ENCODE results near the gene ARFGAP1.

Gene ARFGAP1

DNA sequence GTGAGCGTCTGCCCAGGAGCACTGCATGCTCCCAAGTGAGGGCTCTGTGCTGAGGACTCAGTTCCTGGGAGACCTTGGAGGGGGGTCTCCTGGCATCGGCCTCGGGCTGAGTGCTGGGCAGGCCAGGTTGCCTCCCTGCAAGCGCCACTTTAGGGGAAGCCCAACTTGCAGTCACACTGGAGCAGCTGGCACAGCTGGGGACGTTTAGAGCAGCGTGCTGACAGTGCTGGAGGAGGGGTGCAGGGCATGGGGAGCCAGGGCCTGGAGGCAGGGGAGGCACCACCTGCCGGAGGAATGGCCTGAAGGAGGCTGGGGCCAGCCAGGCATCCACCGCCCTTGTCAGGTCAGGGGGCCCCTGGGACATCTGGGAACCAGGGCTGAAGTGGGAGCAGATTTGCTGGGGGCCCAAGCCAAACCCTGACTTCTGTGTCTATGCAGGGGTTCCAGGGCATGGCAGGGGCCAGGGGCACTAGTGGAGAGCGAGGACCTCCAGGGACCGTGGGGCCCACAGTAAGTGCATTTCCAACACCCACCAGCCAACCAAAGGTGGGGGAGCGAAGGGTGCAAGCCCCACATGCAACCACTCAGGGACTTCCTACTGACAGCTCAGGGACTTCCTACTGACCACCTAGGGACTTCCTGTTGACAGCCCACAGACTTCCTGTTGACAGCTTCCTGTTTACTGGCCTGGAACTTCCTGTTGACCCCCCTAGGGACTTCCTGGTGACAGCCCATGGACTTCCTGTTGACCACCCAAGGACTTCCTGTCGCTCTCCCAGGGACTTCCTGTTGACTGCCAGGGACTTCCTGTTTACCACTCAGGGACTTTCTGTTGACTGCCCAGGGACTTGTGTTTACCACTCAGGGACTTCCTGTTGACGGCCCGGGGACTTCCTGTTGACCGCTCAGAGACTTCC lies 54.0 kb downstream of the ARFGAP1 start:
- in situ Hi-C loops (cut with HindIII; ENCODE audit: low sequenced_read_pairs): no loop called here

DNA sequence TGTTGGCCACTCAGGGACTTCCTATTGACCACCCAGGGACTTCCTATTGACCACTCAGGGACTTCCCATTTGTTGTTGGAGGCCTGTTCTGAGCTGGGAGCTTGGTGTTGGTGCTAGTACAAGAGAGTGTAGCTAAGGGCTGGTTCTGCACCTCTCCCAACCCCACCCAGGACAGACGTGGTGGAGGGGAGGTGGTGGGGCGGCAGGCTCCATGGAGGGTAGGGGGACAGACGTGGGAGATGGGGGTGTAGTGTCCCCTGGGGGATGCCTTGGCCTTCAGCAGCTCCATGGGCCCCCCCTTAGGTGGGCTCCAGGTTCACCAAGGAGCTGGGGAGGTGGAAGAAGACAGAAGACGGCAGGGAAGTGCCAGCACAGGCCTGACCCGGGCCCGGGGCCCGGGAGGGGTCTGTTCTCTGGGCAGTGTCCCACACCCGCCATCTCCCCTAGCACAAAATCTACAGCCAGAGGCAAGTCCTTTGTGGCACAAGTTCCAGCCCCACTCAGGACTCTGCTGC lies 54.7 kb downstream of the ARFGAP1 start:
- TF ChIP-seq, protein P1, sequence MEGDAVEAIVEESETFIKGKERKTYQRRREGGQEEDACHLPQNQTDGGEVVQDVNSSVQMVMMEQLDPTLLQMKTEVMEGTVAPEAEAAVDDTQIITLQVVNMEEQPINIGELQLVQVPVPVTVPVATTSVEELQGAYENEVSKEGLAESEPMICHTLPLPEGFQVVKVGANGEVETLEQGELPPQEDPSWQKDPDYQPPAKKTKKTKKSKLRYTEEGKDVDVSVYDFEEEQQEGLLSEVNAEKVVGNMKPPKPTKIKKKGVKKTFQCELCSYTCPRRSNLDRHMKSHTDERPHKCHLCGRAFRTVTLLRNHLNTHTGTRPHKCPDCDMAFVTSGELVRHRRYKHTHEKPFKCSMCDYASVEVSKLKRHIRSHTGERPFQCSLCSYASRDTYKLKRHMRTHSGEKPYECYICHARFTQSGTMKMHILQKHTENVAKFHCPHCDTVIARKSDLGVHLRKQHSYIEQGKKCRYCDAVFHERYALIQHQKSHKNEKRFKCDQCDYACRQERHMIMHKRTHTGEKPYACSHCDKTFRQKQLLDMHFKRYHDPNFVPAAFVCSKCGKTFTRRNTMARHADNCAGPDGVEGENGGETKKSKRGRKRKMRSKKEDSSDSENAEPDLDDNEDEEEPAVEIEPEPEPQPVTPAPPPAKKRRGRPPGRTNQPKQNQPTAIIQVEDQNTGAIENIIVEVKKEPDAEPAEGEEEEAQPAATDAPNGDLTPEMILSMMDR (IDR thresholded peaks at IDR 0.05; ENCODE audit: low read depth, low read length): no peak
- in situ Hi-C loops (cut with HindIII; ENCODE audit: low sequenced_read_pairs): no loop called here
- no peak overlapping the region for H3K4me3 ChIP-seq (ENCODE audit: low read depth, low read length)
- DNase-seq (ENCODE audit: low read depth, low spot score): no peak

More for the DNA sequence above, 54.0 kb downstream of the ARFGAP1 start:
- TF ChIP-seq, protein P1 (IDR thresholded peaks at IDR 0.05; ENCODE audit: low read depth, low read length): no peak
- no peak overlapping the region for H3K4me3 ChIP-seq (ENCODE audit: low read depth, low read length)
- no peak for DNase-seq (ENCODE audit: low read depth, low spot score)

DNA sequence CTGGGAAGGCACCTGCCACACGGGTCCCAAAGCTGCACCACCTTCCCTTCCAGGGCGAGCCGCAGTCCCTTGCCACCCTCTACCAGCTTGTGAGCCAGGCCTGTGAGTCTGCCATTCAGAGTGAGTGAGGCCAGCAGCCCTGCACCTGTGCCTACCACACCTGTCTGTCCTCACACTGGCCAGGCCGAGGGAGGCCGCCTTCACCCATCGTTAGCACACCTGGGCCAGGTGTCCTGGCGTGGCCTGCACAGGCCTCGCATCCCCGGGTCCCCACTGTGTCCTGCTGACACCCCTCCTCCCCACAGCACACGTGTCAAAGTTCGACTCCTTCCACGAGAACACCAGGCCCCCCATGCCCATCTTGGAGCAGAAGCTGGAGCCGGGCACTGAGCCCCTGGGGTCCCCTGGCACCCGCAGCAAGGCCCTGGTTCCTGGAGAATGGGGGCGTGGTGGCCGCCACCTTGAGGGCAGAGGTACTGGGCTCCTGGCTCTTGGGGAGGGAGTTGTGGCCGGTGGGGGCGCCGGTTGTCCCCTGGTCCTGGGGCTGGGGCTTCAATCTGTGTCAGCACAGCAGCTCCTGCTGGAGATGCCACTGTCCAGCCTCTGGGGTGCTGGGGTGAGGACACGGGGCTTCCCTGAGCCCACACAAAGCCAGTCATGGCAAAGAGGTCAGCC lies 55.5 kb downstream of the ARFGAP1 start:
- no peak for DNase-seq (ENCODE audit: low read depth, low spot score)
- in situ Hi-C loops (cut with HindIII; ENCODE audit: low sequenced_read_pairs): no loop called here
- H3K4me3 ChIP-seq (ENCODE audit: low read depth, low read length): no peak overlapping the region
- TF ChIP-seq, protein P1 (IDR thresholded peaks at IDR 0.05; ENCODE audit: low read depth, low read length): no peak

DNA sequence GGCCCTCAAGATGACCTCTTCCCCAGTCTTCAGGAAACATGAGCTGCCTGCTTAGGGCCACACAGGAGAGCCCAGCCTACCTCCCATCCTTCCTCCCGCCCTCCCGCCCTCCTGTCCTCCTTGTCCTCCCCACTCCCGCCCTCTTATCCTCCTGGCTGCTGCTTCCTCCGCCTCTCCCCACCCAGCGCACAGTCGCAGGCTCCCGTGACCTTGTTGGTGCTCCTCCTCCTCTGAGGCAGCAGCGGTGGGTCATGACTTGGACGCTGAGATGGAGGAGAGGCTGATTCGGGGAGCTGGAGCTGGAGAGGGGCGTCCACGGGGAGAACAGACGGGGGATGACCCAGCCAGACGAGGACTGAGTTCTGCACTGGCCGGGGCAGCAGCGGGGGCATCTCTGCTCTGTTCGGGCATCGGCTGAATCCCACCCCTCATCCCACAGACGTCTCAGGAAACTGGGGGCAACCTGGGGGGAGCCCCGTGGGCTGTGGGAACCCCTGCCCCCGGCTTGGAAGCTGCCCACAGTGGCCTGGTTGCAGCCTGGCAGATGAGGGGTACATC lies 56.2 kb downstream of the ARFGAP1 start:
- in situ Hi-C loops (cut with HindIII; ENCODE audit: low sequenced_read_pairs): no loop called here
- no peak overlapping the region for H3K4me3 ChIP-seq (ENCODE audit: low read depth, low read length)
- no peak for DNase-seq (ENCODE audit: low read depth, low spot score)
- TF ChIP-seq, protein P1 (IDR thresholded peaks at IDR 0.05; ENCODE audit: low read depth, low read length): no peak

DNA sequence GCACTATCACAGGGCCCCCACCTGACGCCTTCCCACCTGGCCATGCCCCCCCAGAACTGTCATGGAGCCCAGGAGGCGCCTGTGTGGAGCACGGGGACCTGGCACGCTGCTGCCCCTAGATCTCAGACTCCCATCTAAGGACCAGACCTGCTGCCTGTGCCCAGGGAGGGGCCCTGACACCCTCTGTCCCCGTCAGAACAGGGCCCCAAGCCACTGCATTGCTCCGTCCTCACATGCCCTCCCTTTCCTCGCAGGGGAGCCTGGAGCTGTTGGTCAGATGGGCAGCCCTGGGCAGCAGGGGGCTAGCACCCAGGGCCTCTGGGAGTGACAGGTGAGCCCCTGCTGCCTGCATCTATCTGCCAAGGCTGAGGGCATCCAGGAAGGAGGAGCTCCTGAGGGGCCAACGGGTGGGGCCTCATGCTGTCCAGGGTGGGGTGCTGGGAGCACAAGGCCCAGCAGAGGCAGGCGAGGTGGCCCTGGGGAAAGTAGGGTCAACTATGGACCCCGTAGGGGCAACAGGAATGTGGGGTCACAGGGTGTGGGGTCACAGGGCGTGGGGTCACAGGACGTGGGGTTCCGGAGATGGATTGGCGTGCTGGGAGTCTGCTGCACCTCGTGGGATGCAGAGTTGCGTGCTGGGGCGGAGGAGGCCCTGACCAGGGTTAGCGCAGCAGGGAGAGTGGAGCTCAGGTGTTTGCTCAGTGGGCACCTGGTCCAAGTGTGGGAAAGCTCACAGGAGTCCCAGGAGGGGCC lies 56.9 kb downstream of the ARFGAP1 start:
- DNase-seq (ENCODE audit: low read depth, low spot score): no peak
- in situ Hi-C loops (cut with HindIII; ENCODE audit: low sequenced_read_pairs): no loop called here
- H3K4me3 ChIP-seq (ENCODE audit: low read depth, low read length): no peak overlapping the region
- TF ChIP-seq, protein P1 (IDR thresholded peaks at IDR 0.05; ENCODE audit: low read depth, low read length): no peak
